Measurements from ENCODE around the gene POU2AF2. TPM values are rescaled to one million over a fixed set of nuclear protein-coding genes. Genes with fewer than 3 reads are reported as not detected.

The POU2AF2 gene
- total and polyA plus RNA-seq, 2 donors (not counting 3 experiments of a cell fraction or from before 2014, with no cell fraction given): not detected

DNA sequence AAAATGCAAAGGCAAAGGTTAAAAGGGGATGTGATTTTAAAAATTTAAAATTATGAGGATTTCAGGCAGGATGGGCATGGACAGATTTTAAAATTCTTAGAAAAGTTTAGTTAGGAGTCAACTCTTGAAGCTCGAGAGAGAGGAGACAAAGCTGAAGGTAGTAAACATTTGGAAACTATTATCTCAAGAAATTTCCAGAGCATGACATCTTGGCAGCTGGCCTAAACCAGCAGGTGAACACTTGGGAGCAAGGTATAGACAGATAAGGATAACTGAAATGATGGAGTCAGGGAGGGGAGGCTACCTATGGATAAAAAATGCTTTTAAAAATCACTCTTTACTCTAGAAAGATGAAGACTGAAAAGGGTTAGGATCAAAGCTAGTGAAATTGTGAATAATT is 66.6 kb downstream of the POU2AF2 start:
- Histone ChIP-seq H3K9ac (replicated peaks; ENCODE audit: extremely low read depth, insufficient read depth, low read length) (no peak overlapping the region), H3K4me2 (ENCODE audit: insufficient read depth, low read length) (no peak overlapping the region), H3K4me3 (replicated peaks in 1 of 3; ENCODE audit: insufficient read depth in 1 of 3, low read depth in 1 of 3, low read length in 3 of 3) (no peak overlapping the region), H3K9me1 (replicated peaks; ENCODE audit: control insufficient read depth, extremely low read depth, insufficient read depth, low read length) (no peaks in the 10 kb centered on the region), H3K27ac (ENCODE audit: insufficient read depth, low read depth, low read length) (no peak overlapping the region), H3K9me3 (replicated peaks; ENCODE audit: control insufficient read depth, insufficient read depth, low read length) (no peaks in the 10 kb centered on the region), H3K36me3 (ENCODE audit: control insufficient read depth in 2 of 2, extremely low read depth in 1 of 2, insufficient read depth in 2 of 2, low read length in 2 of 2) (no peaks in the 10 kb centered on the region), H3K79me2 (ENCODE audit: control insufficient read depth, insufficient read depth, low read length) (no peaks in the 10 kb centered on the region), H2AFZ (ENCODE audit: low read depth, low read length) (no peak overlapping the region), H4K20me1 (replicated peaks; ENCODE audit: control insufficient read depth, extremely low read depth, insufficient read depth, low read length) (no peaks in the 10 kb centered on the region), H3K4me1 (ENCODE audit: control insufficient read depth, extremely low read depth, insufficient read depth, low read length) (no peaks in the 10 kb centered on the region), H3K27me3 (ENCODE audit: control insufficient read depth in 2 of 2, insufficient read depth in 2 of 2, low read length in 2 of 2) (peaks cover 0 to 2% of the 10 kb centered on the region in 2 experiments)
- FAIRE-seq (no peak), DNase-seq (ENCODE audit: low read depth, low spot score) (no peak)
- BruUV-seq (replicated peaks): no TSS peak
- TF ChIP-seq MYC (IDR thresholded peaks at IDR 0.05; ENCODE audit: low read depth, low read length) (no peak), POLR2A (IDR thresholded peaks at IDR 0.05; ENCODE audit: low read depth, low read length) (no peak), MAX (IDR thresholded peaks at IDR 0.05; ENCODE audit: insufficient read depth, insufficient read length) (no peak), GATA2 (IDR thresholded peaks at IDR 0.05; ENCODE audit: insufficient read depth, insufficient read length, low read depth, low read length) (no peak), JUN (IDR thresholded peaks at IDR 0.05; ENCODE audit: borderline replicate concordance, insufficient read depth, insufficient read length, low read depth) (no peak), EZH2 (IDR thresholded peaks at IDR 0.05; ENCODE audit: borderline replicate concordance, low read depth, low read length, severe bottlenecking) (no peak), POLR2AphosphoS5 (IDR thresholded peaks at IDR 0.05; ENCODE audit: insufficient read depth, low read depth, low read length) (no peak), FOS (IDR thresholded peaks at IDR 0.05; ENCODE audit: borderline replicate concordance, insufficient read depth, low read length) (no peak)
- TF ChIP-seq, protein P1, sequence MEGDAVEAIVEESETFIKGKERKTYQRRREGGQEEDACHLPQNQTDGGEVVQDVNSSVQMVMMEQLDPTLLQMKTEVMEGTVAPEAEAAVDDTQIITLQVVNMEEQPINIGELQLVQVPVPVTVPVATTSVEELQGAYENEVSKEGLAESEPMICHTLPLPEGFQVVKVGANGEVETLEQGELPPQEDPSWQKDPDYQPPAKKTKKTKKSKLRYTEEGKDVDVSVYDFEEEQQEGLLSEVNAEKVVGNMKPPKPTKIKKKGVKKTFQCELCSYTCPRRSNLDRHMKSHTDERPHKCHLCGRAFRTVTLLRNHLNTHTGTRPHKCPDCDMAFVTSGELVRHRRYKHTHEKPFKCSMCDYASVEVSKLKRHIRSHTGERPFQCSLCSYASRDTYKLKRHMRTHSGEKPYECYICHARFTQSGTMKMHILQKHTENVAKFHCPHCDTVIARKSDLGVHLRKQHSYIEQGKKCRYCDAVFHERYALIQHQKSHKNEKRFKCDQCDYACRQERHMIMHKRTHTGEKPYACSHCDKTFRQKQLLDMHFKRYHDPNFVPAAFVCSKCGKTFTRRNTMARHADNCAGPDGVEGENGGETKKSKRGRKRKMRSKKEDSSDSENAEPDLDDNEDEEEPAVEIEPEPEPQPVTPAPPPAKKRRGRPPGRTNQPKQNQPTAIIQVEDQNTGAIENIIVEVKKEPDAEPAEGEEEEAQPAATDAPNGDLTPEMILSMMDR (IDR thresholded peaks at IDR 0.05; ENCODE audit: extremely low read depth in 1 of 2, insufficient read depth in 1 of 2, low read depth in 1 of 2, low read length in 2 of 2): no peak
- dilution Hi-C loops (cut with MboI; ENCODE audit: extremely low pct_ligation_motif_present, low sequenced_read_pairs): no loop called here
- intact Hi-C loops (cut with micrococcal nuclease): no loop called here
- ChIA-PET POLR2A (no interaction called here), CTCF (no interaction called here)

Measured in endothelial cell of umbilical vein (primary cell).